ENCODE results near the gene RTP1.

DNA sequence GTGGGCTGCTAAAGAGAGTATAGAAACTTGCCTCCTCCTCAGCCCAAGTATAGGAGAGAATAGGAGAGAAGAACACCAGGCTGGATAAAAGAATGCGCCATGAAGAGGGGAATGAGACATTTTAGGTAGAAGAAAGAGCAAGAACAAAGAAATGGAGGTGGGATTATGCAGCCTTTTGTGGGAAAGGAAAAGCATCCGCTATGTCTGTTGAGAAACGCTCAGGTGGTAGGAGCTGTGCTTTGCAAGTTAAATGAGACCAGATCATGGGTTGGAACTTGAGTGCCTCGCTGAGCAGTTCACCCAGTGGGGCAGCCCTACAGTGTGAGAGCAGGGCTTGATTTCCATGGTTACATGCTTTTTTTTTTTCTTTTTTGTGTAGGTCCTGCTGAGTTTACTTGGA, 11.5 kb upstream of the RTP1 start:
- no peak for TF ChIP-seq TARDBP (IDR thresholded peaks at IDR 0.05)
- no peak for TF ChIP-seq FOXK2 (IDR thresholded peaks at IDR 0.05)
- TF ChIP-seq BHLHE40 (IDR thresholded peaks at IDR 0.05; ENCODE audit: borderline replicate concordance): no peak
- no peak for TF ChIP-seq FOXM1 (IDR thresholded peaks at IDR 0.05; ENCODE audit: borderline replicate concordance)
- TF ChIP-seq ELF4 (IDR thresholded peaks at IDR 0.05): no peak
- no peak for TF ChIP-seq CTBP1 (IDR thresholded peaks at IDR 0.05; ENCODE audit: borderline replicate concordance)
- no peak for TF ChIP-seq NFRKB (IDR thresholded peaks at IDR 0.05)

Measured in HEK293T (cell line).